HCT116 (cell line): ENCODE data around the gene SORBS1. TPM values are rescaled to one million over a fixed set of nuclear protein-coding genes. Genes with fewer than 3 reads are reported as not detected.

Source experiments
- ATAC-seq: fragments of 200-7000 bp; cut with Tn5 transposase; 2 replicates; pipeline ENCODE4 v1.9.1; 2020; ENCODE audit warnings: mild to moderate bottlenecking, moderate library complexity
- BruUV-seq: library from RNA; stranded (reverse); fragments of 400-500 nt; replicated peaks from 2 replicates; lab custom pipeline; 2021; lab: Mats Ljungman, UMichigan
- CTCF ChIA-PET: fragments of 300-600 bp; sonication (Branson Sonifier 250); formaldehyde crosslinking; loops from one replicate; lab custom pipeline; 2021; ENCODE audit warnings: antibody characterized with exemption; lab: Charles Lee
- POLR2A ChIA-PET: fragments of 300-600, 350-600 bp; sonication (Branson Sonifier 250); formaldehyde crosslinking; loops from one replicate; lab custom pipeline; 2021; ENCODE audit warnings: antibody characterized with exemption; lab: Charles Lee
- RAD21 ChIA-PET, 2 experiments: fragments of 300-600 bp; sonication (Branson Sonifier 250); formaldehyde crosslinking; loops; one replicate each; lab custom pipeline; 2023; ENCODE audit warnings: low total read pairs in 2 of 2; ENCODE audit not compliant: uncharacterized antibody in 2 of 2, unreplicated experiment in 2 of 2, low non-redundant PET in 1 of 2; lab: Charles Lee
- DNase-seq: peaks from one replicate; pipeline ENCODE4 v3.0.0-alpha.2; 2010; ENCODE audit warnings: low read depth, low spot score
- H2AFZ ChIP-seq: fragments of 200-600 bp; shearing (Covaris generic), sonication (generic); 2 replicates; pipeline ENCODE4 v1.6.1; 2017; ENCODE audit warnings: low read depth, mixed run types, mixed read lengths, antibody characterized with exemption, low read length; ENCODE audit not compliant: poor library complexity, severe bottlenecking
- H3K27ac ChIP-seq: 2 replicates; pipeline ENCODE4 v1.5.1; 2012; ENCODE audit warnings: low read depth, low read length
- H3K27me3 ChIP-seq: fragments of 200-600 bp; sonication (generic); 2 replicates; pipeline ENCODE4 v1.6.1; 2016; ENCODE audit warnings: mixed run types, low read length, mixed read lengths; ENCODE audit not compliant: insufficient read depth
- H3K36me3 ChIP-seq, 2 experiments: fragments of 200-500 bp in 1 of 2; fragments of 200-600 bp in 1 of 2; sonication (Bioruptor generic) in 1 of 2; sonication (generic) in 1 of 2; 2 replicates each; pipeline versions ENCODE4 v1.5.1 to v1.6.1; 2014 to 2016; ENCODE audit warnings: low read length in 2 of 2, inconsistent platforms in 1 of 2, mixed read lengths in 1 of 2, mixed run types in 1 of 2; ENCODE audit not compliant: insufficient read depth in 2 of 2, control insufficient read depth in 1 of 2
- H3K4me1 ChIP-seq, 2 experiments: fragments of 200-600 bp in 1 of 2; sonication (generic) in 1 of 2; 2 replicates each; pipeline versions ENCODE4 v1.5.1 to v1.6.1; 2012 to 2017; ENCODE audit warnings: low read length in 2 of 2, inconsistent platforms in 1 of 2, mild to moderate bottlenecking in 1 of 2, mixed read lengths in 1 of 2, mixed run types in 1 of 2, moderate library complexity in 1 of 2; ENCODE audit not compliant: insufficient read depth in 2 of 2, control insufficient read depth in 1 of 2
- H3K4me2 ChIP-seq: fragments of 200-600 bp; sonication (generic); 2 replicates; pipeline ENCODE4 v1.6.1; 2017; ENCODE audit warnings: mixed run types, low read length, mixed read lengths
- H3K4me3 ChIP-seq, 2 experiments: fragments of 200-600 bp in 1 of 2; sonication (generic) in 1 of 2; replicated peaks in 1 of 2; 2 replicates each; pipeline ENCODE4 v1.5.1; 2011 to 2016; ENCODE audit warnings: low read length in 2 of 2, control low read depth in 1 of 2, low read depth in 1 of 2, mild to moderate bottlenecking in 1 of 2, mixed read lengths in 1 of 2, mixed run types in 1 of 2
- H3K79me2 ChIP-seq: fragments of 200-600 bp; sonication (generic); 2 replicates; pipeline ENCODE4 v1.6.1; 2017; ENCODE audit warnings: mild to moderate bottlenecking, mixed run types, low read length, moderate library complexity, mixed read lengths; ENCODE audit not compliant: insufficient read depth
- H3K9ac ChIP-seq: fragments of 200-600 bp; sonication (generic); 2 replicates; pipeline ENCODE4 v1.6.1; 2016; ENCODE audit warnings: low read length, mixed read lengths
- H3K9me2 ChIP-seq: fragments of 200-600 bp; sonication (generic), shearing (Covaris generic); 2 replicates; pipeline ENCODE4 v1.6.1; 2017; ENCODE audit warnings: mixed run types, mild to moderate bottlenecking, moderate library complexity; ENCODE audit not compliant: insufficient read depth
- H3K9me3 ChIP-seq, 2 experiments: fragments of 200-500 bp in 1 of 2; fragments of 200-600 bp in 1 of 2; sonication (Bioruptor generic) in 1 of 2; sonication (generic) in 1 of 2; 2 replicates each; pipeline ENCODE4 v1.6.1; 2014 to 2017; ENCODE audit warnings: low read length in 2 of 2, mixed read lengths in 2 of 2, inconsistent platforms in 1 of 2, low read depth in 1 of 2, mild to moderate bottlenecking in 1 of 2, mixed run types in 1 of 2, moderate library complexity in 1 of 2; ENCODE audit not compliant: control insufficient read depth in 1 of 2, insufficient read depth in 1 of 2
- H4K20me1 ChIP-seq: fragments of 200-600 bp; sonication (generic), shearing (Covaris generic); 2 replicates; pipeline ENCODE4 v1.6.1; 2017; ENCODE audit warnings: mixed run types, mild to moderate bottlenecking, moderate library complexity; ENCODE audit not compliant: insufficient read depth
- CBX3 ChIP-seq: IDR thresholded peaks from 2 replicates; pipeline ENCODE4 v1.6.1; 2012; ENCODE audit warnings: low read depth
- CEBPB ChIP-seq: IDR thresholded peaks from 2 replicates; pipeline ENCODE4 v1.6.1; 2012; ENCODE audit warnings: low read depth
- EGR1 ChIP-seq: IDR thresholded peaks from 2 replicates; pipeline ENCODE4 v1.6.1; 2012; ENCODE audit warnings: low read depth
- ELF1 ChIP-seq: IDR thresholded peaks from 2 replicates; pipeline ENCODE4 v1.6.1; 2012; ENCODE audit warnings: low read depth, borderline replicate concordance
- EZH2 ChIP-seq: fragments of 200-600 bp; sonication (generic); IDR thresholded peaks from 2 replicates; pipeline ENCODE4 v1.6.1; 2017; ENCODE audit warnings: antibody characterized with exemption, mixed run types
- EZH2phosphoT487 ChIP-seq: fragments of 200-600 bp; IDR thresholded peaks from 2 replicates; pipeline ENCODE4 v1.6.1; 2018; ENCODE audit warnings: antibody characterized with exemption, borderline replicate concordance
- FOSL1 ChIP-seq: IDR thresholded peaks from 2 replicates; pipeline ENCODE4 v1.6.1; 2012; ENCODE audit warnings: low read depth
- JUND ChIP-seq: IDR thresholded peaks from 2 replicates; pipeline ENCODE4 v1.6.1; 2012
- RAD21 ChIP-seq: IDR thresholded peaks from 2 replicates; pipeline ENCODE4 v1.6.1; 2012; ENCODE audit warnings: low read depth, mild to moderate bottlenecking
- SIN3A ChIP-seq: IDR thresholded peaks from 2 replicates; pipeline ENCODE4 v1.6.1; 2012; ENCODE audit warnings: low read depth
- SRF ChIP-seq: IDR thresholded peaks from 2 replicates; pipeline ENCODE4 v1.6.1; 2012; ENCODE audit warnings: low read depth
- TCF7L2 ChIP-seq: IDR thresholded peaks from 2 replicates; pipeline ENCODE4 v1.7.0; 2011; ENCODE audit warnings: borderline replicate concordance, inconsistent platforms; ENCODE audit not compliant: insufficient read depth, insufficient read length; ENCODE audit errors: extremely low read depth
- YY1 ChIP-seq: IDR thresholded peaks from 2 replicates; pipeline ENCODE4 v1.6.1; 2011; ENCODE audit warnings: low read length, low read depth, moderate library complexity, mild to moderate bottlenecking; ENCODE audit not compliant: insufficient replicate concordance; ENCODE audit errors: extremely low read depth
- ZFX ChIP-seq: fragments of 450-650 bp; IDR thresholded peaks from 2 replicates; pipeline ENCODE4 v1.6.1; 2017
- ZNF274 ChIP-seq: fragments of 200-500 bp; sonication (Bioruptor generic); IDR thresholded peaks from 2 replicates; pipeline ENCODE4 v1.6.1; 2014; ENCODE audit warnings: mild to moderate bottlenecking, low read depth, low read length, inconsistent platforms
- intact Hi-C: fragments of 100-400 bp; cut with micrococcal nuclease; formaldehyde crosslinking; loops from 2 replicates; pipeline ENCODE4 v1.10.0; 2022
- total RNA-seq: library from RNA; stranded (reverse); gene quantifications from one replicate; pipeline ENCODE4 v1.2.1, GENCODE V29; 2021; ENCODE audit not compliant: unreplicated experiment
- TF ChIP-seq, protein P1 (sequence below): IDR thresholded peaks from 2 replicates; pipeline ENCODE4 v1.6.1; 2012
- TF ChIP-seq, protein P2 (sequence below): IDR thresholded peaks from 2 replicates; pipeline ENCODE4 v1.6.1; 2012
- TF ChIP-seq, protein P3 (sequence below): IDR thresholded peaks from 2 replicates; pipeline ENCODE4 v1.6.1; 2012; ENCODE audit warnings: low read depth

The SORBS1 gene
- total RNA-seq, 1 experiment from 2014 or later: 3.4 TPM

DNA sequence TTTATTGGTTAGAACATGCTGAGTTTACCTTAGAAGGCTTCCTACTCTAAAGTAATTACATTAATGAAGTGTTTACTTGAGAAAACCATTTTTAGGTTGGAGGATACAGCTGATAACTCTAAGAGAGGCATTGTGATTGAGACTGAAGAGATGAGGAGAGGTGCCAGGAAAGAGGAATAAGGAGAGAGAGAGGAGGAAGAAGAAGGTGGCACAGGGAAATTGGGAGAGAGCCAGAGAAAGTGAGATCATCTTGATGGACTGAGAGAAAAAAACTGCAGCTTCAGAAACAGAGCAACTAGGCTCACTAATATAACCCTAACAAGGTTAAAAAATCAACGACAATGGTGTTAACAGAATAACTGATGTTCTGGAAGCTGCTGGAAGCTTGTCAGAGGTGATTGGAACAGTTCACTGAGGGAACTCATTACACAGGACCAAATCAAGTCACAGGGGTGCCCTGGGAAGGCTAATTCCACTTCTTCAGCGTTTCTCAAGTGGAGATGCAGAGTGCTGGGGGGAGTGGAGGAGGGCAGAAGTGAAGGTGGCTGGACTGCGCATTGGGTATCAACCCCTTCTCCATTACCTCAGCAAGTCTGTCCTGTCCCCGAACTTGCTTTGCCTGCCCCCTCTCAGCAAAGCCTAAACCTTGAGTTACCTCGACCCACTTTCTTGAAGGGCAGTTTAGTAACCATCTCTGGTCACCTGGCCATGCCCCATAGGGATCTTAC, 6.9 kb upstream of the SORBS1 start:
- Histone ChIP-seq H4K20me1 (no peaks in the 10 kb centered on the region), H3K9me2 (no peaks in the 10 kb centered on the region), H2AFZ (no peak overlapping the region), H3K4me3 (no peak overlapping the region), H3K27me3 (peaks cover 4% of the 10 kb centered on the region; the same call in 1 of the 2 replicates), H3K36me3 (no peaks in the 10 kb centered on the region), H3K4me2 (no peak overlapping the region), H3K9me3 (no peaks in the 10 kb centered on the region), H3K79me2 (no peaks in the 10 kb centered on the region), H3K9ac (no peak overlapping the region), H3K27ac (no peak overlapping the region), H3K4me1 (no peaks in the 10 kb centered on the region)
- BruUV-seq: no TSS peak
- no peak for ATAC-seq
- ChIA-PET RAD21 (no interaction called here), CTCF (no interaction called here), POLR2A (no interaction called here)
- TF ChIP-seq FOSL1 (no peak), TCF7L2 (no peak), RAD21 (no peak), CBX3 (no peak), CEBPB (no peak), SIN3A (no peak), EZH2phosphoT487 (no peak), EZH2 (no peak), EGR1 (no peak), ELF1 (no peak), SRF (no peak), YY1 (no peak), ZFX (no peak), ZNF274 (no peak), JUND (no peak)
- TF ChIP-seq, protein P1, sequence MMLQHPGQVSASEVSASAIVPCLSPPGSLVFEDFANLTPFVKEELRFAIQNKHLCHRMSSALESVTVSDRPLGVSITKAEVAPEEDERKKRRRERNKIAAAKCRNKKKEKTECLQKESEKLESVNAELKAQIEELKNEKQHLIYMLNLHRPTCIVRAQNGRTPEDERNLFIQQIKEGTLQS: no peak
- TF ChIP-seq, protein P2, sequence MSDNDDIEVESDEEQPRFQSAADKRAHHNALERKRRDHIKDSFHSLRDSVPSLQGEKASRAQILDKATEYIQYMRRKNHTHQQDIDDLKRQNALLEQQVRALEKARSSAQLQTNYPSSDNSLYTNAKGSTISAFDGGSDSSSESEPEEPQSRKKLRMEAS: no peak
- TF ChIP-seq, protein P3, sequence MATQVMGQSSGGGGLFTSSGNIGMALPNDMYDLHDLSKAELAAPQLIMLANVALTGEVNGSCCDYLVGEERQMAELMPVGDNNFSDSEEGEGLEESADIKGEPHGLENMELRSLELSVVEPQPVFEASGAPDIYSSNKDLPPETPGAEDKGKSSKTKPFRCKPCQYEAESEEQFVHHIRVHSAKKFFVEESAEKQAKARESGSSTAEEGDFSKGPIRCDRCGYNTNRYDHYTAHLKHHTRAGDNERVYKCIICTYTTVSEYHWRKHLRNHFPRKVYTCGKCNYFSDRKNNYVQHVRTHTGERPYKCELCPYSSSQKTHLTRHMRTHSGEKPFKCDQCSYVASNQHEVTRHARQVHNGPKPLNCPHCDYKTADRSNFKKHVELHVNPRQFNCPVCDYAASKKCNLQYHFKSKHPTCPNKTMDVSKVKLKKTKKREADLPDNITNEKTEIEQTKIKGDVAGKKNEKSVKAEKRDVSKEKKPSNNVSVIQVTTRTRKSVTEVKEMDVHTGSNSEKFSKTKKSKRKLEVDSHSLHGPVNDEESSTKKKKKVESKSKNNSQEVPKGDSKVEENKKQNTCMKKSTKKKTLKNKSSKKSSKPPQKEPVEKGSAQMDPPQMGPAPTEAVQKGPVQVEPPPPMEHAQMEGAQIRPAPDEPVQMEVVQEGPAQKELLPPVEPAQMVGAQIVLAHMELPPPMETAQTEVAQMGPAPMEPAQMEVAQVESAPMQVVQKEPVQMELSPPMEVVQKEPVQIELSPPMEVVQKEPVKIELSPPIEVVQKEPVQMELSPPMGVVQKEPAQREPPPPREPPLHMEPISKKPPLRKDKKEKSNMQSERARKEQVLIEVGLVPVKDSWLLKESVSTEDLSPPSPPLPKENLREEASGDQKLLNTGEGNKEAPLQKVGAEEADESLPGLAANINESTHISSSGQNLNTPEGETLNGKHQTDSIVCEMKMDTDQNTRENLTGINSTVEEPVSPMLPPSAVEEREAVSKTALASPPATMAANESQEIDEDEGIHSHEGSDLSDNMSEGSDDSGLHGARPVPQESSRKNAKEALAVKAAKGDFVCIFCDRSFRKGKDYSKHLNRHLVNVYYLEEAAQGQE: no peak
- intact Hi-C loops: no loop called here
- no peak for DNase-seq
